H1 (cell line): ENCODE data around the gene LDLRAP1. TPM values are rescaled to one million over a fixed set of nuclear protein-coding genes. Genes with fewer than 3 reads are reported as not detected.

Experiments
- ASH2L ChIP-seq: fragments of 200-600, 300-600 bp; sonication (generic); IDR thresholded peaks from one replicate; pipeline ENCODE4 v1.7.1; 2017; ENCODE audit warnings: low read length
- polyA plus RNA-seq, 7 experiments: library from polyadenylated mRNA; depleted of rRNA in 3 of 7; stranded (reverse) in 5 of 7; unstranded in 2 of 7; fragments of >200 nt in 5 of 7; fragments of 200-250 nt in 2 of 7; gene quantifications; 1 replicate in 5 of 7; 2 replicates in 1 of 7; 4 replicates in 1 of 7; pipeline versions ENCODE4 v1.2.1 to v1.2.3, GENCODE V29; 2011 to 2013; ENCODE audit warnings: missing spikeins in 2 of 7, mixed read lengths in 2 of 7
- total RNA-seq: library from RNA; stranded (reverse); fragmentation: NEBNext Ultra II Directional; extraction: Animal tissue kit (Norgen Biotek cat#: 25700); gene quantifications from 2 replicates; pipeline ENCODE4 v1.2.1, GENCODE V29; 2021

Gene LDLRAP1
- total and polyA plus RNA-seq, 2 of the 8 experiments (the other 6 are each of a cell fraction or from before 2014, with no cell fraction given), result 12.8 to 13.2 TPM

GRCh38 chr1:25561421-25562100 lies 18.2 kb downstream of the LDLRAP1 start (continued):
- TF ChIP-seq ASH2L, result no peak
- TF ChIP-seq, all 59 proteins: peak for 0
